Heart left ventricle (tissue), 16 donors: ENCODE measurements around the gene ZNF280B. TPM values are rescaled to one million over a fixed set of nuclear protein-coding genes. Genes with fewer than 3 reads are reported as not detected.

ENCODE experiments used
- ATAC-seq, 4 donors: fragments of 200-7000 bp; cut with Tn5 transposase; one replicate each; pipeline ENCODE4 v1.9.1; 2020 to 2022; ENCODE audit warnings: moderate library complexity in 4 of 4, mild to moderate bottlenecking in 3 of 4, moderate number of reproducible peaks in 1 of 4
- DNase-seq, 5 donors: peaks; one replicate each; pipeline ENCODE4 v3.0.0-alpha.2; 2020
- H3K27ac ChIP-seq, 12 donors: fragments of 200-600 bp; sonication (generic) in 4 of 12; one replicate each; pipeline versions ENCODE4 v1.5.0 to v1.8.0; 2016 to 2022; ENCODE audit warnings: mild to moderate bottlenecking in 2 of 12
- H3K27me3 ChIP-seq, 9 donors: fragments of 200-600 bp; sonication (generic) in 2 of 9; one replicate each; pipeline versions ENCODE4 v1.5.1 to v1.8.0; 2016 to 2022; ENCODE audit warnings: mild to moderate bottlenecking in 3 of 9
- H3K36me3 ChIP-seq, 9 donors: fragments of 200-600 bp; sonication (generic) in 2 of 9; one replicate each; pipeline versions ENCODE4 v1.5.0 to v1.8.0; 2018 to 2022; ENCODE audit warnings: mild to moderate bottlenecking in 2 of 9
- H3K4me1 ChIP-seq, 12 donors: fragments of 200-600 bp; sonication (generic) in 4 of 12; one replicate each; pipeline versions ENCODE4 v1.5.0 to v1.8.0; 2016 to 2022; ENCODE audit warnings: mild to moderate bottlenecking in 3 of 12
- H3K4me3 ChIP-seq, 12 donors: fragments of 200-600 bp; sonication (generic) in 4 of 12; one replicate each; pipeline versions ENCODE4 v1.5.0 to v1.8.0; 2017 to 2022; ENCODE audit warnings: mild to moderate bottlenecking in 9 of 12, moderate library complexity in 4 of 12
- H3K9me3 ChIP-seq, 12 donors: fragments of 200-600 bp; sonication (generic) in 4 of 12; one replicate each; pipeline versions ENCODE4 v1.5.0 to v1.8.0; 2016 to 2022; ENCODE audit warnings: mild to moderate bottlenecking in 1 of 12
- CTCF ChIP-seq, 12 donors: fragments of 200-600 bp; sonication (generic) in 4 of 12; IDR thresholded peaks; one replicate each; pipeline versions ENCODE4 v1.5.0 to v1.8.0; 2018 to 2022; ENCODE audit warnings: antibody characterized with exemption in 12 of 12, mild to moderate bottlenecking in 5 of 12
- POLR2A ChIP-seq, 2 donors: fragments of 450-650 bp; IDR thresholded peaks; one replicate each; pipeline ENCODE4 v1.6.1; 2017; ENCODE audit warnings: antibody characterized with exemption in 2 of 2, mild to moderate bottlenecking in 2 of 2, moderate library complexity in 2 of 2
- WGBS, 4 donors: extraction: QIAGEN DNeasy Blood & Tissue Kit in 2 of 4; methylation state at CpG; one replicate each; pipeline versions ENCODE4 v1.1.5 to v1.1.7; 2013 to 2018; 5-methylcytosine and 5-hydroxymethylcytosine counted together
- intact Hi-C, 10 donors: fragments of 100-400 bp; cut with DNase I; formaldehyde crosslinking; loops; one replicate each; pipeline versions ENCODE4 v1.11.1 to v1.14.2; 2022
- polyA plus RNA-seq, 2 donors: library from polyadenylated mRNA; stranded (reverse); fragments of 200-250 nt; gene quantifications; one replicate each; pipeline ENCODE4 v1.2.3, GENCODE V29; 2013
- total RNA-seq, 9 donors: library from RNA; depleted of rRNA in 2 of 9; stranded (reverse); fragments of >200 nt in 2 of 9; fragmentation: NEBNext Ultra II Directional in 3 of 9; extraction: Animal tissue kit (Norgen Biotek cat#: 25700) in 3 of 9; gene quantifications; one replicate each; pipeline versions ENCODE4 v1.1.0 to v1.2.4, GENCODE V29; 2016 to 2023
- donor health status: ischemic (EF 13 %, LVEDD 7.1; RV severe dilation, severe dysfunction).
- donor health status: healthy with polysubstance abuse.
- donor health status: DM: no; HTN: yes; CAD: no.
- donor health status: DM: no; HTN: no; CAD: no.
- donor health status: ischemic (EF 25% LVEDD 6.9; RV normal size, moderate dysfunction).
- donor health status: ischemic (EF 25% LVEDD 5.7; RV mildly dilated, moderate dysfunction).
- donor health status: healthy.
- donor health status: DM: yes; HTN: yes; CAD: no.
- donor health status: ischemic (EF 35%, LVEDD 5.7; RV mildly dilated, moderate dysfunction).
- donor health status: nonischemic (EF 11% LVEDD 7.7; RV severe dilation, severe dysfunction).
- donor health status: DM: yes; HTN: yes; CAD: no.
- donor health status: PGD.
- donor health status: ischemic (EF 29% LVEDD 5.4; RV normal size, mild dysfunction).
- donor health status: nonischemic (EF 23%, LVEDD 6.1; RV moderate dilation, normal function).

ZNF280B gene
- total and polyA plus RNA-seq, 11 donors, result 0.06 to 1.5 (median 0.65) TPM

DNA sequence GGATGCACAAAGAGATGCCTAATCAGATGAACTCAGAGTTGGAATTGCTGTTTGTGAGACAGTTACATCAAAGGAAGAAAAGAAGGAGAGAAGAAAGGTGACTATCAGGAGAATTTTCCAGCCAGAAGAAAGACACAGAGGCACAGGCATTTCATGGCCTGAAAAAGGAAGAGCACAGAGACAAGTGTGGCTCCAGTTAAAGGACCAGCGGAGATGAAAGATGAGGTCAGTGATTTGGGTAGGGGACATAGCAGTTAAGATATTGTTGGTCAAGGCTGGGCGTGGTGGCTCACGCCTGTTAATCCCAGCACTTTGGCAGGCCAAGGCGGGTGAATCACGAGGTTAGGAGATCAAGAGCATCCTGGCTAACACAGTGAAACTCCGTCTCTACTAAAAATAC lies 15.0 kb upstream of the ZNF280B start:
- no peak overlapping the region for H3K4me3 ChIP-seq
- ATAC-seq (no peak), DNase-seq (no peak)
- no peaks in the 10 kb centered on the region for H3K4me1 ChIP-seq
- no peaks in the 10 kb centered on the region for H3K9me3 ChIP-seq
- H3K27me3 ChIP-seq, result peaks cover 0 to 23% (median 0%) of the 10 kb centered on the region in 9 donors
- intact Hi-C loops, result no loop called here
- WGBS, 4 donors, result 82 to 87% (median 86%) methylated on average over 6 of the region's 6 CpGs
- no peaks in the 10 kb centered on the region for H3K36me3 ChIP-seq
- no peak for TF ChIP-seq POLR2A (IDR thresholded peaks at IDR 0.05)
- no peak for TF ChIP-seq CTCF (IDR thresholded peaks at IDR 0.05)
- H3K27ac ChIP-seq, result no peak overlapping the region

DNA sequence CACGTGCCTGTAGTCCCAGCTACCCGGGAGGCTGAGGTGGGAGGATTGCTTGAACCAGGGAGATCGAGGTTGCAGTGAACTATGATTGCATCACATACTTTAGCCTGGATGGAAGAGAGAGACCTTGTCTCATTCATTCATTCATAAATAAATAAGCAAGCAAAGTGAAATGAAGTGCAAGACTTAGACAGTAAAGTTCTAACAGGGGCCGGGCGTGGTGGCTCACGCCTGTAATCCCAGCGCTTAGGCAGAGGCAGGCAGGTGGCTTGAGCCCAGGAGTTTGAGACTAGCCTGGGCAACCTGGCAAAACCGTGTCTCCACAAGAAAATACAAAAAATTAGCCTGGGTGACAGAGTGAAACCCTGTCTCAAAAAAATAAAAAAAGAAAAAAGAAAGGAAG lies 13.1 kb upstream of the ZNF280B start:
- Histone ChIP-seq H3K36me3 (no peaks in the 10 kb centered on the region), H3K27ac (no peak overlapping the region), H3K4me1 (no peaks in the 10 kb centered on the region), H3K27me3 (peaks cover 0 to 35% (median 0%) of the 10 kb centered on the region in 9 donors), H3K4me3 (no peak overlapping the region), H3K9me3 (no peaks in the 10 kb centered on the region)
- WGBS, 4 donors, result 82 to 87% (median 85%) methylated on average over 8 of the region's 8 CpGs
- DNase-seq (no peak), ATAC-seq (no peak)
- TF ChIP-seq POLR2A (IDR thresholded peaks at IDR 0.05) (no peak), CTCF (IDR thresholded peaks at IDR 0.05) (no peak)
- intact Hi-C loops, result no loop called here

DNA sequence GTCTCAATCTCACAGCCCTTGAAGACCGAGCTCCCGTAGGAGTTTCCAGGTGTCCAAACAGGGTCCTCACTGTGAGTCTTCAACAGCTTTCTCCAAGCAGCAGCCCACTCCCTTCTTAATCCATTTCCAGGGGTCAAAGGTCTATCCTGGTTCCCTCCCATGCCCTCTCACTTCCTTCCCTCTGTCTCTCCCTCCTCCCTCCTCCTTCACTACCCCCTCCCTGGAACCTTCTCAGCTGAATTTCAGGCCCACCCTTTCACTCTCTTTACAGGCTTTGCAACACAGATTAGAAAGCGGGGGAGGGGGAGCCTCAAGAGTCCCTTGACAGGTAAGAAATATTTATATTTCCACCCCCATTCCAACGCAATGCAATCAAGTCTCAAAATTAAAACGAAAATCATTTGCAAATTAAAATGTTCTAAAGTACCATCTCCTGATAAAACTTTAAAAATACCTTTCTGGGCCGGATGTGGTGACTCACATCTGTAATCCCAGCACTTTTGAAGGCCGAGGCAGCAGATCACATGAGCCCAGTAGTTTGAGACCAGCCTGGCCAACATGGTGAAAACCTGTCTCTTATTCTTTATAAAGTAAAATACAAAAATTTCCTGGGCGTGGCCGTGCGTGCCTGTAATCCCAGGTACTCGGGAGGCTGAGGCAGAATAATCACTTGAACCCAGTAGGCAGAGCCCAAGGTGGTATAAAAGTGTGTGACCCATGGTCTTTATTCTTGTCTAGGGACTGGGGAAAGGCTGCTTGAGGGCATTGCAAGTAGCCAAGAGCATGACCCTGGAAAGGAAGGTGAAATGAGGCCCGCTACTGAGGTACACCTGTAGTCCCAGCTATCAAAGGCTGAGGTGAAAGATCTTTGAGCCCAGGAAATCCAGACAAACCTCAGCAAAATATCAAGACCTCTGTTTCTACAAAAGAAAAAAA lies 12.4 kb upstream of the ZNF280B start:
- Histone ChIP-seq H3K9me3 (no peaks in the 10 kb centered on the region), H3K36me3 (no peaks in the 10 kb centered on the region), H3K4me3 (no peak overlapping the region), H3K27ac (no peak overlapping the region), H3K4me1 (no peaks in the 10 kb centered on the region), H3K27me3 (peaks cover 0 to 35% (median 0%) of the 10 kb centered on the region in 9 donors)
- 73 to 82% (median 78%) methylated on average over 12 of the region's 12 CpGs for WGBS, 4 donors
- ATAC-seq (no peak), DNase-seq (no peak)
- intact Hi-C loops, result no loop called here
- TF ChIP-seq CTCF (IDR thresholded peaks at IDR 0.05) (no peak), POLR2A (IDR thresholded peaks at IDR 0.05) (no peak)

DNA sequence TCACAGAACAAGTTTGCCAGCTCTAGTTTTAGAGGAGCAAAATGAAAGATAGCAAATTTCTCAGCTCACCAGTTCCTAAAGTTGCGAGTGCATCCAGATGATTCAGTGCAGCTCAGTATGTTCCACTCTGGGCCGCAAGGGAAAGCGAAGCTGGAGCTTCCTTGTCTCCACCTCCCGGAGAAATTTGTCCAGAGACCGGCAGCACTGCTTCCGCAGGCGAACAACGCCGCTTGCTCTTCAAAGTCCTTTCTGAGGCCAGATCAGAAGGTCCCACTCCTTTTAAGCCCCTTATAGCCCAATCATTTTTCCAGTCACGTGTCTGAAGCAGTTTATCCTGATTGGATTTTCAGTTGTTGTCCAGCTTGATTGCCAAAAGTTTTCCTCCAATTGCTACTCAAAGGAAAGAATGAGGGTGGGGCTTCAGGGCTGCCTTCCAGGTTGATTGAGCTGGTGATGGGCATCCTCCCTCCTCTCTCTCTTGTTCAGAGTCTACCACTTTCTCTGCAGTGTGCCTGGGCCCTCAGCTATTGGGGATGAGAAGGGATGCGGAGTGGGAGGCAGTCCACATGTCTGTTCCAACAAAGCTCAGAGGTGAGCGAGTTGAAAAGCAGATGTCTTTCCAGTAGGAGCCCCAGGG lies 11.6 kb upstream of the ZNF280B start, which contains the start of gene ZNF280A:
Gene ZNF280A, minus strand, starts transcription at position 251 of the 637 bp plus-strand sequence. CDS start 4,640 bp downstream, outside the sequence.
- no peaks in the 10 kb centered on the region for H3K9me3 ChIP-seq
- TF ChIP-seq POLR2A (IDR thresholded peaks at IDR 0.05) (no peak), CTCF (IDR thresholded peaks at IDR 0.05) (no peak)
- peaks cover 0 to 36% (median 0%) of the 10 kb centered on the region in 9 donors for H3K27me3 ChIP-seq
- no peaks in the 10 kb centered on the region for H3K36me3 ChIP-seq
- H3K4me1 ChIP-seq, result no peaks in the 10 kb centered on the region
- 57 to 70% (median 62%) methylated on average over 12 of the region's 12 CpGs for WGBS, 4 donors
- intact Hi-C loops, result no loop called here
- no peak within 1 kb of the TSS for H3K4me3 ChIP-seq
- ATAC-seq, result no peak
- DNase-seq, result no peak
- H3K27ac ChIP-seq, result no peak within 1 kb of the TSS
